ENCODE data around the gene SIPA1L2.

SIPA1L2 gene

GRCh38 chr1:232589812-232590743, 39.9 kb downstream of the SIPA1L2 start:
- DNase-seq = no peak

DNA sequence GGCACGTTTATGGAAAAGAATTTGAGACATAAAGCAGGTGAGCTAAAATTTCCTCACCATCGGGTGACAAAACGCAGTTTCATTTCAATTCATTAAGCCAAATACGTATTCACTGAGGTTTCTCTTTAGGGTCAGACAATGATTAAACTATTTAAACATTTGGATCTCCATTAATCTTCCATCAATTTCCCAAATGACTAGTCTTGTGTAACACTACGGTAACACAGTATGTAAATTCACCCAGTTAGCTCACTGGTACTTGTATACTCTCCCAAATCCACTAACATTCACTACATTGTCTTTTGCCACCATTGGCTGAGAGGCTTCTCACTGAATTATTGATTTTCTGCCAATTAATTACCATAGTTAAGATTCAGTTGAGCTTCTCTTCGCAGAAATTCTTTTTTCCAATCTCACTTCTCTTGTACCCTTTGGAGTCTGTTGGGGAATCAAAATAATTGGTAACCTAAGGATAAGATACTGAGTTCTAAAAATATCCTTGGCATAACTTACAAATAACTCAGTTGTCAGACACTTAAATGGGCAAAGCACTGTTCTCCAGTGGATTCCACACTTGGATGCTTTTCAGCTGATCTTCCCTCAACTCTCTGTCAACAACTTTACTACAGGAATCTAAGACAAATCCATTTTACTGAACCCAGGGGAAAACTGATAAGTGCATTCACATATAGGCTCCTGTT, 40.7 kb downstream of the SIPA1L2 start:
- DNase-seq = no peak

GRCh38 chr1:232587141-232588008, 42.6 kb downstream of the SIPA1L2 start:
- no peak for DNase-seq

DNA sequence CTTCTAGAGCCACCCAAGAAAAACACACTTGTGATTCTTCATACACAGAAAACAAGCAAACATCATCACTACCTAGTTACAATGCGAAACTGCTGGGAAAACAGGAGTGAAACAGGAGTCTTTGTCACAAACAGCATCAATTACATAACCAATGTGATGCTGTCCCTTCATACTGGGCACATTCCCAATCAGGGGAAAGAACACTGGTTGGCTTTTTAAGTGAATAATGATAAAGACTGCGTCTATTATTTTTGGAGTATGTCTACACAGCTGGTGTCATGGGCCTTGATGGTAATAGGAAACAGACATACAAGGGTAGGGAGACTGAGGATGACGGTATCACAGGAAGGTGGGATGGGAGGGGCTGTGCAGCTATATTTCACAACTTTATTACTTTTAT, 43.3 kb downstream of the SIPA1L2 start:
- no peak for DNase-seq

DNA sequence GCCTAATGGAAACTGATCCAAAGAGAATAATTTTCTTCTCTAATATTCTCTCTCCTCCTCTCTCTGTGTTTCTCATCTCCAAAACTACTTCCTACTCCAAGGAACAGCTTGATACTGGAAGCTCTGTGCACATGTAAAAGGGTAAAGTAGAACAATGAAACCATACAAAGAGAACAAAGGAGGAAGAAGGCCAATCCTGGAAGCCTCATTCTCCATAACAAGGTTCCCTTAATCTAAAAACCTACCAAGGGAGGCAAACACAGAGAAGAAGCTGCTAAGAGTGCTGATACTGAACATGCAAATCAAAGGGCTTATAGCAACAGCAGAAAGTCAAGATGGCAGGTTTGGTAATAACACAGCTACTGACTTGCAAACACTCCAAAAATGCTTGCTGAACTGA, 44.4 kb downstream of the SIPA1L2 start:
- DNase-seq = no peak

DNA sequence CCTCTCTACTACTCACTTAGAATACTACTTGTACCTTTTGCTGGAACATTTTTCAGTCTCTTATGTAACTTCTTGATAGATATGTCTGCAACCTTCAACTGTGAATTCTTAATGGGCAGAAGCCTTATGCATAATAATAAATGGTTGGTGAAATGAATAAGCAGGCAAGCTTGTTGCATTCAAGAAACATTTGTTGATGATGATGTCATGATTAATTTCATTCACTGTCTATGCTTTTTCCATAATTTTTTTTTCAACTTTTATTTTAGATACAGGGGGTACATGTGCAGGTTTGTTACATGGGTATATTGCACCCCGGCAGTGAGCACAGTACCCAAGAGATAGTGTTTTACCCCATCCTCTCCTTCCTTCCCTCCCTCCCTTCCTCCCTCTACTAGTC, 48.0 kb downstream of the SIPA1L2 start:
- DNase-seq = no peak

Data from hematopoietic multipotent progenitor cell treated with erythropoietin and hydrocortisone succinate and interleukin-3 and kit ligand, for 8 days (in vitro differentiated cells).